Astrocyte (in vitro differentiated cells and primary cell): ENCODE data around the gene SHLD2.
"Not testable (repeated sequence)": the region's sequence is repeated elsewhere in the genome, so short reads cannot be mapped to it uniquely, and the experiment has no call there.

Experiments used
- CTCF ChIP-seq: IDR thresholded peaks from 2 replicates; pipeline ENCODE4 v1.5.1; 2011; ENCODE audit warnings: low read depth, mild to moderate bottlenecking, inconsistent platforms, low read length, moderate library complexity; ENCODE audit not compliant: insufficient read depth
- EZH2 ChIP-seq: IDR thresholded peaks from 2 replicates; pipeline ENCODE4 v1.6.1; 2012; ENCODE audit warnings: mild to moderate bottlenecking, low read length, inconsistent platforms; ENCODE audit not compliant: insufficient read depth

GRCh38 chr10:87177587-87177986 is 82.6 kb downstream of the SHLD2 start:
- not testable (repeated sequence) for TF ChIP-seq CTCF, EZH2
